Measurements from ENCODE around the gene UNC79. TPM values are rescaled to one million over a fixed set of nuclear protein-coding genes. Genes with fewer than 3 reads are reported as not detected.

Gene UNC79
- total and polyA plus RNA-seq, 2 donors = 0.11 to 1.1 TPM

DNA sequence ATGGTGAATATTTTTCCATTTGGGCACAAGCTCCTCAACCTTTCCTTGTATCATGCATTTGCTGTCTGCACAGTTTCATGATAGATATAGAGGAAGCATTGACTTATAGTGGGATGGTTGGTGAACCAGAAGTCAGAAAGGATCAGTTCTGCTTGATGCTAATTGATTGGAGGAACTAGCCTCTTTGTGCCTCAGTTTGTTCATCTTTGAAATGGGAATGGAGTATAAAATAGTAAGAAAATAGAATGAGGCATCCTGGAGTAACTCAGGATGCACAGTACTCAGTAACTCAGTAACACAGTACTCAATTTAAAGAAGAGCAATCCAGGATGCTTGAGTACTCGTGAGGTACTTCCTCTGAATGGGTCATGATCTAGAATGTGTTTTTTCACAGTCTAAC is 109.5 kb downstream of the UNC79 start:
- no peaks in the 10 kb centered on the region for H3K4me1 ChIP-seq (ENCODE audit: insufficient read depth)
- H3K4me3 ChIP-seq (ENCODE audit: low read depth, low read length) = no peak overlapping the region
- H3K27ac ChIP-seq (ENCODE audit: low read depth) = no peak overlapping the region
- no peak for DNase-seq (ENCODE audit: extremely low spot score)
- no peaks in the 10 kb centered on the region for H3K36me3 ChIP-seq (ENCODE audit: insufficient read depth)
- 39% methylated on average over 1 of the region's 1 CpG for WGBS

DNA sequence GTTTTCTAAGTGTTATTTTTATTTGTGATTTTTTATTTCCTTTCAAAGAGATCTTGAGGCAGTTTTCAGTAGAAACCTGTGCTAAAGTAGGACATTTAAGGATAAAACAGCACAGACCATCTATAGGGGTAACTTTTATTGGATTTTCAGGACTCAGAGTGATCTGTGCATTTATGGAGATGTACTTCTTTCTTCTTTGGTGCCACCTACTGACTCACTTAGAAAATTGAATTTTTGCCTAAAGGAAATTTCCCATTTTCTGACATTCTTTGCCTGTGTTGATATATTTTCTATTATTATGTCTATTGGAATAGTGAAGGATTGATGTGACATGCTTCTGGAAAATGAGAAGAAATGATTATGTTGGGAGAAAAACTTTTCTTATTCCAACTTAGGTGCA is 113.0 kb downstream of the UNC79 start:
- Histone ChIP-seq H3K27ac (ENCODE audit: low read depth) (no peak overlapping the region), H3K4me3 (ENCODE audit: low read depth, low read length) (no peak overlapping the region), H3K36me3 (ENCODE audit: insufficient read depth) (no peaks in the 10 kb centered on the region), H3K4me1 (ENCODE audit: insufficient read depth) (no peaks in the 10 kb centered on the region)
- DNase-seq (ENCODE audit: extremely low spot score) = no peak

- Histone ChIP-seq H3K36me3 (ENCODE audit: insufficient read depth) (no peaks in the 10 kb centered on the region), H3K4me3 (ENCODE audit: low read depth, low read length) (no peak overlapping the region), H3K4me1 (ENCODE audit: insufficient read depth) (no peaks in the 10 kb centered on the region), H3K27ac (ENCODE audit: low read depth) (no peak overlapping the region)
- WGBS = 42% methylated on average over 3 of the region's 3 CpGs
- DNase-seq (ENCODE audit: extremely low spot score) = no peak
These were observed 113.5 kb downstream of the UNC79 start for GRCh38 chr14:93544212-93544611.

- Histone ChIP-seq H3K4me1 (ENCODE audit: insufficient read depth) (no peaks in the 10 kb centered on the region), H3K4me3 (ENCODE audit: low read depth, low read length) (no peak overlapping the region), H3K27ac (ENCODE audit: low read depth) (no peak overlapping the region), H3K36me3 (ENCODE audit: insufficient read depth) (no peaks in the 10 kb centered on the region)
- WGBS = 73% methylated on average over 1 of the region's 1 CpG
- DNase-seq (ENCODE audit: extremely low spot score) = no peak
These were observed 115.9 kb downstream of the UNC79 start for GRCh38 chr14:93546642-93547041.

DNA sequence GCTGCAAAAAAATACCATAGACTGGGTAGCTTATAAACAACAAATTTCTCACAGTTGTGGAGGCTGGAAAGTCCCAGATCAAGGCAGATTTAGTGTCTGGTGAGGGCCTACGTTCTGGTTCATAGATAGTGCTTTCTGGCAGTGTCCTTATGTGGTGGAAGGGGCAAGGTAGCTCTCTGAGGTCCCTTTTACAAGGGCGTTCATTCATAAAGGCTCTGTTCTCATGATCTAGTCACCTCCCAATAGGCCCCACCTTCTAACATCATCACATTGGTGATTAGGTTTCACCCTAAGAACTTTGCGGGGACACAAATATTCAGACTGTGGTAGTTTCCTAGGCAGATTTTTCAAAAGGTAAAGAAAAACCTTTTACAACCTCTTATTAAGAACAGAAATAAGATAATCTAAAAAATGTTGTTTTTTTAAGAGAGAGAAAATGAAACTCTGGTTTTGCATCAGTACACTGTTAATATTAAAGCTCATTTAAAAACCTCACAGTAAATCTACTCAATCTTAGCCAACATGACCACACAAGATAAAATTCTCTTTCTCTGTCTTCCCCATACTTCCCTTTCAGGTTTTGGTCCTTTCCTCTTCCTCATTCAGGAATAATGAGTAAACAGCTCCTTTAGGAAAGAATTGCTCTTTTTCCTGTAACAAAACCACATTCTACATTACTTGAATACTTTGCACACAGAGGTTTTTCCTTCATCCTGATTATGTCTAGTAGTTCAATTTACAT is 117.5 kb downstream of the UNC79 start:
- WGBS = 61% methylated on average over 3 of the region's 3 CpGs
- H3K4me3 ChIP-seq (ENCODE audit: low read depth, low read length) = no peak overlapping the region
- no peaks in the 10 kb centered on the region for H3K36me3 ChIP-seq (ENCODE audit: insufficient read depth)
- H3K4me1 ChIP-seq (ENCODE audit: insufficient read depth) = no peaks in the 10 kb centered on the region
- H3K27ac ChIP-seq (ENCODE audit: low read depth) = no peak overlapping the region
- no peak for DNase-seq (ENCODE audit: extremely low spot score)

- Histone ChIP-seq H3K4me1 (ENCODE audit: insufficient read depth) (no peaks in the 10 kb centered on the region), H3K36me3 (ENCODE audit: insufficient read depth) (no peaks in the 10 kb centered on the region), H3K4me3 (ENCODE audit: low read depth, low read length) (no peak overlapping the region), H3K27ac (ENCODE audit: low read depth) (no peak overlapping the region)
- DNase-seq (ENCODE audit: extremely low spot score) = no peak
These were observed 118.9 kb downstream of the UNC79 start for GRCh38 chr14:93549595-93549994.

GRCh38 chr14:93564918-93565317 is 134.2 kb downstream of the UNC79 start:
- Histone ChIP-seq H3K27ac (ENCODE audit: low read depth) (no peak overlapping the region), H3K4me3 (ENCODE audit: low read depth, low read length) (no peak overlapping the region), H3K4me1 (ENCODE audit: insufficient read depth) (no peaks in the 10 kb centered on the region), H3K36me3 (ENCODE audit: insufficient read depth) (no peaks in the 10 kb centered on the region)
- DNase-seq (ENCODE audit: extremely low spot score) = no peak
- WGBS = 60% methylated on average over 9 of the region's 9 CpGs

DNA sequence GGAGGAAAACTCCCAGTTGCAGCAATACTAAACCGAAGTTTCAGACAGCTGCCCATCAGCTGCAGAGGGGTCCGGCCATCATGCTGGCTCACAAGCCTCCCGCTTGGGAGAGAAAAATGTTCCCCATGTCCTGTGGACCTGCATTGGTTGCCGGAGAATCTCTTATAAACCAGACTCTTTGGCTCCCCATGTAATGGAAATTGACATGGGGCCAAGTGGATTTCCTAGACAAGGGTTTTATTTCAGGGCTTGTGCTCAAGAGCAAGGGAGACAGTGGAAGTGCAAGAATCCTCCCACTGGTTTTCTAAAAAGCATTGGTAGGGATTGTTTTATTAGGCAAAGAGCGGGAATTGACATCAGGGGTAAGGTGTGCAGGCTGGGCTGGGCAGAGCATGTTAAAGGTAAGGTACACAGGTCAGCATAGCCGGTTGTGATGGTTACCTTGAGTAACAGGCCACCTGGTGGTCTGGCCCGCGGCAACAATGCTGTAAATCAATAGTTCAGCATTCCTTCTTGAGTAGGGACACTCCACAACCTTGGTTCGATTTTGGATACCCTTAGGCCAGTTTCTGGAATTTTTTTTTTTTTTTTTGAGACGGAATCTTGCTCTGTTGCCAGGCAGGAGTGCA is 135.4 kb downstream of the UNC79 start:
- no peak for DNase-seq (ENCODE audit: extremely low spot score)
- H3K27ac ChIP-seq (ENCODE audit: low read depth) = no peak overlapping the region
- 75% methylated on average over 10 of the region's 10 CpGs for WGBS
- no peak overlapping the region for H3K4me3 ChIP-seq (ENCODE audit: low read depth, low read length)
- H3K36me3 ChIP-seq (ENCODE audit: insufficient read depth) = no peaks in the 10 kb centered on the region
- no peaks in the 10 kb centered on the region for H3K4me1 ChIP-seq (ENCODE audit: insufficient read depth)

DNA sequence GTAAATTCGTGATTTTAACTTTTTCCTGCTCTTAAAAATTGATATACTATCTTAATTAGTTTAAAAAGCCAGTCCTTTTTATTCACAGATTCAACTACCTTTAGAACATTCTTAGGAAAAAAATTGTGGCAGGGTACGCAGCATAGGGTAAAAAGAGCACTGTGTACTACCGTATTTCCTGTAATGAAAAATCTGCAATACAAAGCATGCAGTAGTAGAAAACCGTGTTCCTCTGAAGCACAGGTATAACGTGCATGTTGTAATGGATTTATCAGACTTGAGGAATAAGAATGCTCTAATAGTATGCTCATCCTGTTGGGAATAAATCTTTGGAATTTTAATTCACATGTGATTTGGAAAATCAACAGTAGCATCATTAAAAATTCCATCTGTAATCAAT is 140.5 kb downstream of the UNC79 start:
- DNase-seq (ENCODE audit: extremely low spot score) = no peak
- Histone ChIP-seq H3K36me3 (ENCODE audit: insufficient read depth) (no peaks in the 10 kb centered on the region), H3K4me1 (ENCODE audit: insufficient read depth) (no peaks in the 10 kb centered on the region), H3K4me3 (ENCODE audit: low read depth, low read length) (no peak overlapping the region), H3K27ac (ENCODE audit: low read depth) (no peak overlapping the region)
- 72% methylated on average over 5 of the region's 5 CpGs for WGBS

DNA sequence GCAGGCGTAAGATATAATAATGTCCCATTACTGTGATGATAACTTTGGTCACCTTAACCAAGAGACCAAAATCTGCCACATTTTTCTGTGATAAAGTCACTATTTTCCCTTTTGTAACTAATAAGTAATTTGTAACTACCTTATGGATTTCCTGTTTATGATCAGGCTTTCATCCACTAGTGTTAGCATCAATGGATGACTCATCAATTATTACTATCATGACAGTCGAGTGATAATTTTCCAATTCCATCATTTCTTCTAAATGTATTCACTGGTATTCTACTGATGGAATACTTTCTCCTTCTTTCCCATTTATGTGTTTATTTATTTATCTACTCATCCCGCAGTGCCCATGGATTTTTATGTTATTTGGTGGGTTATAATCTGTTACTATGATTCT is 148.4 kb downstream of the UNC79 start:
- H3K4me1 ChIP-seq (ENCODE audit: insufficient read depth) = no peaks in the 10 kb centered on the region
- no peaks in the 10 kb centered on the region for H3K36me3 ChIP-seq (ENCODE audit: insufficient read depth)
- no peak overlapping the region for H3K27ac ChIP-seq (ENCODE audit: low read depth)
- 88% methylated on average over 3 of the region's 3 CpGs for WGBS
- no peak overlapping the region for H3K4me3 ChIP-seq (ENCODE audit: low read depth, low read length)
- DNase-seq (ENCODE audit: extremely low spot score) = no peak

DNA sequence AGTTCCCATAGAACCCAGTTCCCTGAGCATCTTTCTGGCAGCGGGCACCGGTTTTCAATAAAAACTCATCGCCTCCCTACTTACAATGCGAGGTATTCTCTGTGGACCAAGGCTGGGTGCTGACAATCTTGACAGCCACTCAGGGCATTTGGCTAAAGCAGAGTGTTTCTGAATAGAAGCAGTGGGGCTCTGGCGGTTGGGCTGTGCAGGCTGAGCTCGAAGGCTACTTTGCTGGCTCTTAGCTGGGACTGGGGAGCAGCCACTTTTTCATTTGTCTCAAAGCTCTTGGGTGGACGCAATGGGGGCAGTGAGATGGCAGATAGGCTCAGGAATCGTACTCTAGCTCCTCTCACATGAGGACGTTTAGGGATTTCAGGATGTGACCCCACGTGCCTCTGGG is 151.8 kb downstream of the UNC79 start:
- H3K4me3 ChIP-seq (ENCODE audit: low read depth, low read length) = no peak overlapping the region
- H3K36me3 ChIP-seq (ENCODE audit: insufficient read depth) = no peaks in the 10 kb centered on the region
- DNase-seq (ENCODE audit: extremely low spot score) = no peak
- 82% methylated on average over 10 of the region's 10 CpGs for WGBS
- no peak overlapping the region for H3K27ac ChIP-seq (ENCODE audit: low read depth)
- H3K4me1 ChIP-seq (ENCODE audit: insufficient read depth) = no peaks in the 10 kb centered on the region

DNA sequence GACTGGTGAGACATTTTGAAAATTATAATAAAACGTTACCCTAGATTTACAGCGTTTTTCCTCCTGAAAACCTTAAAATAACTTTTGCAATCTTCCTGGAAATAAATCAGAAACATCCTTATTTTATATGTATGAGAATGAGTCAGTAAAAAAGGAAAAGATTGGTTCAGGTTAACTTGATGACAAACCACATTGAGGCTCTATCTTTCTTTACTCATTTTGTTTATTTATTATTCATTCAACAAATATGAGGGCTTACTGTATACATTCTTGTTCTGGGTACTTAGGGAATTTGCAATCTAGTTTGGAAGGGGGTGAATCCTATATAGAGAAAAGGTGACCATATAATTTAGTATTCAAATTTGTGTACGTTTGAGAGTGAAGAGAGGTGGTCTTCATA is 156.6 kb downstream of the UNC79 start:
- Histone ChIP-seq H3K4me3 (ENCODE audit: low read depth, low read length) (no peak overlapping the region), H3K36me3 (ENCODE audit: insufficient read depth) (no peaks in the 10 kb centered on the region), H3K27ac (ENCODE audit: low read depth) (no peak overlapping the region), H3K4me1 (ENCODE audit: insufficient read depth) (no peaks in the 10 kb centered on the region)
- WGBS = 80% methylated on average over 3 of the region's 3 CpGs
- DNase-seq (ENCODE audit: extremely low spot score) = no peak

GRCh38 chr14:93591506-93591905 is 160.8 kb downstream of the UNC79 start:
- WGBS = 56% methylated on average over 10 of the region's 10 CpGs
- no peak for DNase-seq (ENCODE audit: extremely low spot score)
- Histone ChIP-seq H3K4me1 (ENCODE audit: insufficient read depth) (no peaks in the 10 kb centered on the region), H3K27ac (ENCODE audit: low read depth) (no peak overlapping the region), H3K36me3 (ENCODE audit: insufficient read depth) (no peaks in the 10 kb centered on the region), H3K4me3 (ENCODE audit: low read depth, low read length) (no peak overlapping the region)

- H3K4me1 ChIP-seq (ENCODE audit: insufficient read depth) = no peaks in the 10 kb centered on the region
- H3K4me3 ChIP-seq (ENCODE audit: low read depth, low read length) = no peak overlapping the region
- H3K36me3 ChIP-seq (ENCODE audit: insufficient read depth) = no peaks in the 10 kb centered on the region
- no peak overlapping the region for H3K27ac ChIP-seq (ENCODE audit: low read depth)
- 41% methylated on average over 3 of the region's 3 CpGs for WGBS
- no peak for DNase-seq (ENCODE audit: extremely low spot score)
These were observed 162.0 kb downstream of the UNC79 start for GRCh38 chr14:93592786-93593185.

Measured in urinary bladder (tissue), 4 donors.